Activated naive CD4-positive, alpha-beta T cell treated with anti-CD3 and anti-CD28 coated beads, Interleukin-2, amount 50 U/mL, for 72 hours (primary cell): ENCODE data around the gene CETP. TPM values are rescaled to one million over a fixed set of nuclear protein-coding genes. Genes with fewer than 3 reads are reported as not detected.

Experiments used
- ATAC-seq, 2 donors: fragments of 150-1000 bp; cut with Tn5 transposase; 2 replicates each; pipeline ENCODE4 v1.10.0; 2021; ENCODE audit warnings: mild to moderate bottlenecking in 2 of 2, moderate library complexity in 2 of 2
- DNase-seq, 2 donors: peaks; one replicate each; pipeline ENCODE4 v3.0.0; 2021 to 2022; ENCODE audit warnings: low spot score in 2 of 2
- H3K27ac Mint-ChIP-seq, 2 donors: one replicate each; pipeline ENCODE4 v1.8.0; 2022; ENCODE audit warnings: mild to moderate bottlenecking in 2 of 2, mixed read lengths in 2 of 2
- H3K36me3 Mint-ChIP-seq, 2 donors: one replicate each; pipeline ENCODE4 v1.8.0; 2022; ENCODE audit warnings: mixed read lengths in 2 of 2
- H3K9me3 Mint-ChIP-seq, 2 donors: one replicate each; pipeline ENCODE4 v1.8.0; 2022; ENCODE audit warnings: mixed read lengths in 2 of 2
- total RNA-seq, 2 donors: library from RNA; stranded (reverse); gene quantifications; one replicate each; pipeline ENCODE4 v1.2.3, GENCODE V29; 2022

CETP gene
- total RNA-seq, 2 donors from 2014 or later = not detected

DNA sequence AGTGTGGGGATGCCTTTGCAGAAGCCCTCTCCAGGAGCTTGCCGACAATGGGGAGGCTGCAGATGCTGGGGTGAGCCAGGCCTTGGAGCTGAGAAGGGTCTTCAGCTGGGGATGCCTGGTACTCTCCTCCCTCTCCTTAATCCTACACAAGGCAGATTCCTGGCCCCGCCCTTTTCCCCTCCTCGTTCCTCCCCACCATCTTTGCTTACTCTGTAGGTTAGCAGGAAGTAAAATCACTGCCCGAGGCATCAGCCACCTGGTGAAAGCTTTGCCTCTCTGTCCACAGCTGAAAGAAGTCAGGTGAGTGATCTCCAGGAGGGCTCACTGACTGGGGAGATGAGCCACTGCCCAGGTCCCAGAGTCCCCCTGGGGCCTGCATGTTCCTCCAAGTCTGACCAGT is 66.3 kb downstream of the CETP start:
- DNase-seq (no peak), ATAC-seq (no peak)
- H3K9me3 Mint-ChIP-seq = peaks cover 5 to 7% of the 10 kb centered on the region in 2 donors
- peaks cover 39 to 74% of the 10 kb centered on the region in 2 donors for H3K36me3 Mint-ChIP-seq
- peak overlapping the region; percentile 25 to 74 for H3K27ac Mint-ChIP-seq

DNA sequence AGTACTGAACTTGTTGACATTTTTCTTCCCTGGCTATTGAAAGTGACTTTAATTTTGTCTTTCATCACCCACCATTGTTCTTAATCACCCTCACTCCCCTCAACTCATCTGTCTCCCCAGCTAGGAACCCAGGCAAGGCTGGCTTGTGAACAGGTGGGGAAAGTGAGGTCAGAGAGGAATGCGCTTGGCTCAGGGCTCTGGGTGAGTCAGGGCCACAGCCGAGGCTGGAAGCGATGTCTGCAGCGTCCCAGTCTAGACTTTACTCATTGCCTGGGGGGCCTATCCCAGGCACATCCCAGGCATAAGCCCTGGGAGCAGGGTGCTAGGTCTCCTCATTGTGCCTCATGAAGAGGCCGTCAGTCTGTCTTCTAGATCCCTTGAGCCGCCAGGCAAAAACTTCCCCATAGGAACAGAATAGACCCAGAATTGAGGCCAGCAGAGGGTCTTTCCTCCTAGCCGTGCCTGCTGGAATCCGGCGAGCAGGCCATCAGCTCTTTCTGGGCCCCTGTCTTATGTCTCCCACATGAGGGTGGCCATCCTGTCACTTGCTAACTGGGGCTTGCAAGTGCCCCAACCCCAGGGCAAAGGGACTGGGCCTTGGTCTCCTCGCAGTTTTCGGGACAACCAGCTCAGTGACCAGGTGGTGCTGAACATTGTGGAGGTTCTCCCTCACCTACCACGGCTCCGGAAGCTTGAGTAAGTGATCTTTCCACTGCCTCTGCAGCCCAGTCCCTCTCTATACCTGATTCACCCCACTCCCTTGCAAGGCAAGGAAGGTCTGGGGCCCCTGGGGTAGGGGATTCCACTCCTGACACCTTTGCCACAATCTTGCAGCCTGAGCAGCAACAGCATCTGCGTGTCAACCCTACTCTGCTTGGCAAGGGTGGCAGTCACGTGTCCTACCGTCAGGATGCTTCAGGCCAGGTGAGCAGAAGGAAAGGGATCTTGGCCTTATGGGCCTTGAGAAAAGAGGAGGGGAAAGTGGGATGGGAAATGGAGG is 67.7 kb downstream of the CETP start:
- peaks cover 5 to 7% of the 10 kb centered on the region in 2 donors for H3K9me3 Mint-ChIP-seq
- no peak for DNase-seq
- peaks cover 43 to 65% of the 10 kb centered on the region in 2 donors for H3K36me3 Mint-ChIP-seq
- peak overlapping the region; percentile 42 to 50 for H3K27ac Mint-ChIP-seq
- peak; percentile 28 to 34 for ATAC-seq

DNA sequence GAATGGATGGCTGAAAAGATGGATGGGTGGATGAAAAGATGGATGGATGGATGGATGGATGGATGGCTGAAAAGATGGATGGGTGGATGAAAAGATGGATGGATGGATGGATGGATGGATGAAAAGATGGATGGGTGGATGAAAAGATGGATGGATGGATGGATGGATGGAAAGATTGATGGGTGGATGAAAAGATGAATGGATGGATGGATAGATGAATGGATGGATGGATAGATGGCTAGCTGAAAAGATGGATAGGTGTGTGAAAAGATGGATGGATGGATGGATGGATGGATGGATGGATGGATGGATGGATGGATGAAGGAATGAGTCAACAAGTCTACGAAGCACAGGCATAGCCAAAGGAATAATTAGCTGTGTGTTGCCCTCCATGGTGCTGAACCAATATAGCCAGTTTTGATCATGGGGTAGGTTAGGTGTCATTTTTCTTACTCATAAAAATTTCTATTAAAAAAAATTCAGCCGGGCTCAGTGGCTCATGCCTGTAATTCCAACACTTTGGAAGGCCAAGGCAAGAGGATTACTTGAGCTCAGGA is 68.7 kb downstream of the CETP start:
- DNase-seq (no peak), ATAC-seq (no peak)
- Mint-ChIP-seq H3K27ac (peak overlapping the region; percentile 1 to 42), H3K9me3 (peaks cover 5 to 7% of the 10 kb centered on the region in 2 donors), H3K36me3 (peaks cover 48 to 66% of the 10 kb centered on the region in 2 donors)

DNA sequence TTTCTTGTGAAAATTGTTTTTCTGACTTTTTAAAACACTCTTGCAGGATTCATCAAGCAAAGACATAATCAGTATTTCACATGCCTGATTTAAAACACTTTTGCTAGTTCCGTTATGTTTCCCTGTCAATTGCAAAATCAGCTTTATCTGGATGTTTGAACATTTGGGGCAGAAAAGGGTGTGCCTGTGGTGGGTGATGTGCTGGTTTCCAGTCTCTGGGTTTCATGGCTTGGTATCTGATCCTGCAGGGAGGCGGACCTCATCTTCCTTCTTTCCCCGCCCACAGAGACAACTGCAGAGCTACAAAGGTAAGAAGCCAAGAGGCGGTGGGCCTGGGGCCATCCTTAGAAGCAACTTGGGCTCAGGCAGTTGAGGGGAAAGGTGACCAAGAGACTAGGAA is 69.4 kb downstream of the CETP start:
- Mint-ChIP-seq H3K36me3 (peaks cover 54 to 66% of the 10 kb centered on the region in 2 donors), H3K27ac (peak overlapping the region; percentile 76 to 87), H3K9me3 (peaks cover 5 to 7% of the 10 kb centered on the region in 2 donors)
- ATAC-seq (no peak), DNase-seq (no peak)

DNA sequence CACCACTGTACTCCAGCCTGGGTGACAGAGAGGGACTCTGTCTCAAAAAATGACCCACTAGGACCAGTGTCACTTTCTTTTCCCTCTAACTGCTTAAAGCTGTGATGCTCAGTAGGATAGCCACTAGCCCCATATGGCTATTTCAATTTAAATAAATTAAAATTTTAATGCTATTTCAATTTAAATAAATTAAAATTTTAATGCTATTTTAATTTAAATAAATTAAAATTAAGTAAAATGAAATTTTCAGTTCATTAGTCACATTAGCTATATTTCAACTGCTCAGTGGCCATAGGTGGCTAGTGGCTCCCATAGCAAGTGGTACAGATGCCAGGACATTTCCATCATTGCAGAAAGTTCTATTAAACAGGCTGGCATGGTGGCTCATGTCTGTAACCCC is 70.6 kb downstream of the CETP start:
- peaks cover 5 to 7% of the 10 kb centered on the region in 2 donors for H3K9me3 Mint-ChIP-seq
- ATAC-seq = no peak
- H3K27ac Mint-ChIP-seq = no peak overlapping the region
- DNase-seq = no peak
- H3K36me3 Mint-ChIP-seq = peaks cover 49 to 63% of the 10 kb centered on the region in 2 donors

DNA sequence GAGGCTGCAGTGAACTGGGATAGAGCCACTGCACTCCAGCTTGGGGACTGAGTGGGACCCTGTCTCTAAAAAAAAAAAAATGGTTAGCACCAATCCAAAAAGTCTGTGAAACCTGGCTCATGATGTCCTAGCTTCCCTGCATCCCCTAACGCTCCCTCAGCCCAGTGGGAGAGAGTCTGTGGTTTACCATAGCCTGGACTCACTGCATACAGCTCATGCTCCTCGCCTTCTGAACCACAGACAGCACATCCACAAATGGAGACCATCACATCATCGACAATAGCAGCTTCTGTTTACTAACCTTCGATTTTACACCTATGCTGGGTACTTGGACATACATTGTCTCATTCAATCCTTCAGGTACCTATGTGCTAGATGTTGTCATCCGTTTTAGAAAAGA is 71.2 kb downstream of the CETP start:
- Mint-ChIP-seq H3K9me3 (peaks cover 5 to 7% of the 10 kb centered on the region in 2 donors), H3K27ac (peak overlapping the region; percentile 65 to 86), H3K36me3 (peaks cover 49 to 65% of the 10 kb centered on the region in 2 donors)
- ATAC-seq (no peak), DNase-seq (no peak)

Other genes with a start within 250 kb of the CETP start
- gene NUP93, start 231.8 kb upstream of the CETP start, total RNA-seq = 100 to 1,000 TPM; 124 to 128 TPM
- gene SLC12A3, start 96.7 kb upstream of the CETP start, total RNA-seq = not detected
- 100 to 1,000 TPM; 146 to 175 TPM for gene HERPUD1, start 29.8 kb upstream of the CETP start, total RNA-seq
- gene NLRC5, start 27.6 kb downstream of the CETP start, total RNA-seq = 100 to 1,000 TPM; 231 to 254 TPM
- gene CPNE2, start 130.6 kb downstream of the CETP start, total RNA-seq = 10 to 100 TPM in 1 of 2 donors, 1 to 10 TPM in 1; 5.1 to 11.5 TPM
- gene PSME3IP1, start 224.1 kb downstream of the CETP start, total RNA-seq = 100 to 1,000 TPM; 113 to 115 TPM
- 10 to 100 TPM; 37.2 to 38.6 TPM for gene RSPRY1, start 224.4 kb downstream of the CETP start, total RNA-seq